Heart right ventricle (tissue), 16 donors: Measurements from ENCODE around the gene OR8U1. TPM values are rescaled to one million over a fixed set of nuclear protein-coding genes. Genes with fewer than 3 reads are reported as not detected.

ENCODE experiments used
- ATAC-seq, 8 donors: fragments of 200-7000 bp; cut with Tn5 transposase; one replicate each; pipeline ENCODE4 v1.9.1; 2020; ENCODE audit warnings: mild to moderate bottlenecking in 8 of 8, moderate library complexity in 8 of 8, moderate number of reproducible peaks in 1 of 8
- DNase-seq, 2 donors: peaks; one replicate each; pipeline ENCODE4 v3.0.0-alpha.2; 2020
- H3K27ac ChIP-seq, 10 donors: fragments of 200-600 bp; sonication (generic) in 2 of 10; one replicate each; pipeline versions ENCODE4 v1.5.0 to v1.8.0; 2020 to 2022; ENCODE audit warnings: mild to moderate bottlenecking in 3 of 10
- H3K27me3 ChIP-seq, 7 donors: fragments of 200-600 bp; one replicate each; pipeline ENCODE4 v1.8.0; 2021 to 2022; ENCODE audit warnings: mild to moderate bottlenecking in 2 of 7
- H3K36me3 ChIP-seq, 9 donors: fragments of 200-600 bp; sonication (generic) in 1 of 9; one replicate each; pipeline versions ENCODE4 v1.5.0 to v1.8.0; 2020 to 2022; ENCODE audit warnings: mild to moderate bottlenecking in 2 of 9
- H3K4me1 ChIP-seq, 9 donors: fragments of 200-600 bp; sonication (generic) in 1 of 9; one replicate each; pipeline versions ENCODE4 v1.5.0 to v1.8.0; 2020 to 2022; ENCODE audit warnings: mild to moderate bottlenecking in 4 of 9
- H3K4me3 ChIP-seq, 10 donors: fragments of 200-600 bp; sonication (generic) in 2 of 10; one replicate each; pipeline versions ENCODE4 v1.5.0 to v1.8.0; 2020 to 2022; ENCODE audit warnings: mild to moderate bottlenecking in 7 of 10, moderate library complexity in 2 of 10
- H3K9me3 ChIP-seq, 11 donors: fragments of 200-600 bp in 10 of 11; sonication (generic) in 2 of 11; one replicate each; pipeline versions ENCODE4 v1.5.0 to v1.8.0; 2013 to 2022; ENCODE audit warnings: mild to moderate bottlenecking in 2 of 11, control low read depth in 1 of 11, moderate library complexity in 1 of 11
- CTCF ChIP-seq, 9 donors: fragments of 200-600 bp; sonication (generic) in 2 of 9; IDR thresholded peaks; one replicate each; pipeline versions ENCODE4 v1.5.0 to v1.8.0; 2021 to 2022; ENCODE audit warnings: antibody characterized with exemption in 9 of 9, mild to moderate bottlenecking in 5 of 9, moderate library complexity in 1 of 9
- WGBS, 2 donors: extraction: QIAGEN DNeasy Blood & Tissue Kit; methylation state at CpG; one replicate each; pipeline ENCODE4 v1.1.7; 2013; ENCODE audit warnings: inconsistent platforms in 1 of 2; 5-methylcytosine and 5-hydroxymethylcytosine counted together
- intact Hi-C, 10 donors: fragments of 100-400 bp; cut with DNase I; formaldehyde crosslinking; loops; one replicate each; pipeline versions ENCODE4 v1.11.1 to v1.14.2; 2022
- polyA plus RNA-seq, 2 donors: library from polyadenylated mRNA; stranded (reverse); fragments of 200-250 nt; gene quantifications; one replicate each; pipeline ENCODE4 v1.2.3, GENCODE V29; 2013
- total RNA-seq, 10 donors: library from RNA; stranded (reverse); fragmentation: NEBNext Ultra II Directional in 3 of 10; extraction: Animal tissue kit (Norgen Biotek cat#: 25700) in 3 of 10; gene quantifications; one replicate each; pipeline versions ENCODE4 v1.2.1 to v1.2.4, GENCODE V29; 2021 to 2023
- donor health status: Arrhythmogenic right ventricular cardiomyopathy.
- donor health status: ischemic (EF 13 %, LVEDD 7.1; RV severe dilation, severe dysfunction).
- donor health status: healthy with polysubstance abuse.
- donor health status: DM: no; HTN: yes; CAD: no.
- donor health status: DM: no; HTN: no; CAD: no.
- donor health status: ischemic (EF 25% LVEDD 6.9; RV normal size, moderate dysfunction).
- donor health status: ischemic (EF 25% LVEDD 5.7; RV mildly dilated, moderate dysfunction).
- donor health status: healthy.
- donor health status: DM: yes; HTN: yes; CAD: no.
- donor health status: Ischemic cardiomyopathy.
- donor health status: ischemic (EF 35%, LVEDD 5.7; RV mildly dilated, moderate dysfunction).
- donor health status: nonischemic (EF 11% LVEDD 7.7; RV severe dilation, severe dysfunction).
- donor health status: DM: yes; HTN: yes; CAD: no.
- donor health status: PGD.
- donor health status: ischemic (EF 29% LVEDD 5.4; RV normal size, mild dysfunction).
- donor health status: nonischemic (EF 23%, LVEDD 6.1; RV moderate dilation, normal function).

The OR8U1 gene
- total and polyA plus RNA-seq, 12 donors = not detected

- ATAC-seq = no peak
- no peak for DNase-seq
- Histone ChIP-seq H3K27me3 (no peaks in the 10 kb centered on the region), H3K36me3 (no peaks in the 10 kb centered on the region), H3K27ac (no peak within 1 kb of the TSS), H3K9me3 (peaks cover 0 to 17% (median 0%) of the 10 kb centered on the region in 11 donors), H3K4me1 (no peaks in the 10 kb centered on the region), H3K4me3 (no peak within 1 kb of the TSS)
- no peak for TF ChIP-seq CTCF (IDR thresholded peaks at IDR 0.05)
- WGBS, 2 donors = 88 to 90% methylated on average over 1 of the region's 1 CpG
- intact Hi-C loops = no loop called here
Measured at GRCh38 chr11:56345739-56346138, 29.7 kb upstream of the OR8U1 start, which contains the start of gene OR8K1. Gene OR8K1 (plus strand): TSS chr11:56346039. CDS start chr11:56346039, 0 bp downstream.

- no peak within 1 kb of the TSS for H3K4me3 ChIP-seq
- DNase-seq = no peak
- H3K9me3 ChIP-seq = no peaks in the 10 kb centered on the region
- TF ChIP-seq CTCF (IDR thresholded peaks at IDR 0.05) = no peak
- intact Hi-C loops = no loop called here
- H3K27ac ChIP-seq = no peak within 1 kb of the TSS
- no peaks in the 10 kb centered on the region for H3K36me3 ChIP-seq
- no peaks in the 10 kb centered on the region for H3K27me3 ChIP-seq
- 34 to 84% methylated on average over 2 of the region's 2 CpGs for WGBS, 2 donors
- ATAC-seq = no peak
- no peaks in the 10 kb centered on the region for H3K4me1 ChIP-seq
Measured at GRCh38 chr11:56353991-56354390, 21.4 kb upstream of the OR8U1 start, which contains the start of gene OR8J1. Gene OR8J1 (plus strand): TSS chr11:56354291. CDS start chr11:56360247, 5,956 bp downstream.

GRCh38 chr11:56380120-56380519 is 4.7 kb downstream of the OR8U1 start:
- ATAC-seq (no peak), DNase-seq (no peak)
- Histone ChIP-seq H3K4me3 (no peak overlapping the region), H3K27me3 (no peaks in the 10 kb centered on the region), H3K9me3 (peaks cover 0 to 8% (median 0%) of the 10 kb centered on the region in 11 donors), H3K27ac (no peak overlapping the region), H3K36me3 (no peaks in the 10 kb centered on the region), H3K4me1 (no peaks in the 10 kb centered on the region)
- intact Hi-C loops = no loop called here
- WGBS, 2 donors = 78 to 81% methylated on average over 2 of the region's 2 CpGs
- no peak for TF ChIP-seq CTCF (IDR thresholded peaks at IDR 0.05)

GRCh38 chr11:56394381-56394780 is 19.0 kb downstream of the OR8U1 start:
- Histone ChIP-seq H3K4me3 (no peak overlapping the region), H3K27me3 (no peaks in the 10 kb centered on the region), H3K36me3 (no peaks in the 10 kb centered on the region), H3K27ac (no peak overlapping the region), H3K4me1 (no peaks in the 10 kb centered on the region), H3K9me3 (peaks cover 0 to 3% (median 0%) of the 10 kb centered on the region in 11 donors)
- TF ChIP-seq CTCF (IDR thresholded peaks at IDR 0.05) = no peak
- intact Hi-C loops = loop anchor here in 1 of 10 donors (5.0 kb wide), 1 partner anchor 1337 kb away; no protein-coding TSS in a partner anchor
- no peak for ATAC-seq
- DNase-seq = no peak
- WGBS, 2 donors = 81 to 88% methylated on average over 3 of the region's 3 CpGs
